B cell (primary cell): Measurements from ENCODE around the gene CTNNA3. TPM values are rescaled to one million over a fixed set of nuclear protein-coding genes. Genes with fewer than 3 reads are reported as not detected.

Experiments used
- ATAC-seq: fragments of 200-7000 bp; cut with Tn5 transposase; one replicate; pipeline ENCODE4 v1.10.0; 2021; ENCODE audit warnings: low read depth, mild to moderate bottlenecking, moderate number of reproducible peaks, moderate library complexity
- CTCF ChIA-PET: fragments of 350-600 bp; sonication (Branson Sonifier 250); formaldehyde crosslinking; loops from one replicate; lab custom pipeline; 2021; ENCODE audit warnings: antibody characterized with exemption, inconsistent platforms; lab: Charles Lee
- POLR2A ChIA-PET: fragments of 350-600 bp; sonication (Branson Sonifier 250); formaldehyde crosslinking; loops from one replicate; lab custom pipeline; 2021; ENCODE audit warnings: antibody characterized with exemption; lab: Charles Lee
- DNase-seq: peaks from one replicate; pipeline ENCODE4 v3.0.0; 2013
- H2AFZ ChIP-seq: 2 replicates; pipeline ENCODE4 v1.6.1; 2012; ENCODE audit warnings: mild to moderate bottlenecking, low read depth, low read length; ENCODE audit not compliant: insufficient read depth, poor library complexity, severe bottlenecking
- H3K27ac ChIP-seq, 2 donors: 1 replicate in 1 of 2; 2 replicates in 1 of 2; pipeline ENCODE4 v1.5.1; 2012 to 2013; ENCODE audit warnings: low read length in 2 of 2, mild to moderate bottlenecking in 2 of 2, moderate library complexity in 1 of 2
- H3K27me3 ChIP-seq, 4 experiments: fragments of 200-600 bp in 1 of 4; sonication (generic) in 1 of 4; replicated peaks in 1 of 4; 1 replicate in 2 of 4; 2 replicates in 2 of 4; pipeline versions ENCODE4 v1.6.1 to v1.7.0; 2013 to 2016; ENCODE audit warnings: low read length in 3 of 4, mild to moderate bottlenecking in 2 of 4, mixed read lengths in 1 of 4, moderate library complexity in 1 of 4; ENCODE audit not compliant: insufficient read depth in 4 of 4, control insufficient read depth in 3 of 4; ENCODE audit errors: control extremely low read depth in 1 of 4
- H3K36me3 ChIP-seq, 2 experiments: replicated peaks in 1 of 2; 1 replicate in 1 of 2; 2 replicates in 1 of 2; pipeline versions ENCODE4 v1.6.1 to v1.7.1; 2013; ENCODE audit warnings: low read length in 1 of 2; ENCODE audit not compliant: insufficient read depth in 2 of 2, control insufficient read depth in 1 of 2; ENCODE audit errors: control extremely low read depth in 1 of 2, extremely low read depth in 1 of 2
- H3K4me1 ChIP-seq, 2 donors: fragments of 200-600 bp in 1 of 2; sonication (generic) in 1 of 2; 1 replicate in 1 of 2; 2 replicates in 1 of 2; pipeline versions ENCODE4 v1.5.1 to v1.6.1; 2013 to 2017; ENCODE audit warnings: low read length in 2 of 2; ENCODE audit not compliant: control insufficient read depth in 2 of 2, insufficient read depth in 2 of 2
- H3K4me2 ChIP-seq: replicated peaks from 2 replicates; pipeline ENCODE3; 2012; ENCODE audit warnings: mild to moderate bottlenecking, low read depth, low read length; ENCODE audit not compliant: poor library complexity, severe bottlenecking
- H3K4me3 ChIP-seq, 5 experiments: fragments of 200-600 bp in 1 of 5; sonication (generic) in 1 of 5; 1 replicate in 3 of 5; 2 replicates in 2 of 5; pipeline versions ENCODE4 v1.5.1 to v1.7.0; 2011 to 2016; ENCODE audit warnings: low read length in 4 of 5, mild to moderate bottlenecking in 4 of 5, low read depth in 2 of 5, control low read depth in 1 of 5, moderate library complexity in 1 of 5; ENCODE audit not compliant: insufficient read depth in 1 of 5; ENCODE audit errors: control extremely low read depth in 1 of 5, extremely low read depth in 1 of 5
- H3K79me2 ChIP-seq: fragments of 200-600 bp; sonication (generic); one replicate; pipeline ENCODE4 v1.6.0; 2016; ENCODE audit warnings: low read length; ENCODE audit not compliant: control insufficient read depth, insufficient read depth
- H3K9ac ChIP-seq: fragments of 200-600 bp; sonication (generic); 2 replicates; pipeline ENCODE4 v1.6.1; 2017; ENCODE audit warnings: mild to moderate bottlenecking, low read length, moderate library complexity
- H3K9me3 ChIP-seq, 3 donors: one replicate each; pipeline versions ENCODE4 v1.6.1 to v1.7.1; 2013; ENCODE audit warnings: low read length in 2 of 3; ENCODE audit not compliant: control insufficient read depth in 2 of 3, insufficient read depth in 1 of 3; ENCODE audit errors: control extremely low read depth in 1 of 3
- H4K20me1 ChIP-seq: 2 replicates; pipeline ENCODE4 v1.6.0; 2012; ENCODE audit warnings: mild to moderate bottlenecking, low read length; ENCODE audit not compliant: insufficient read depth, control insufficient read depth, poor library complexity, severe bottlenecking
- H3K27ac Mint-ChIP-seq: one replicate; pipeline ENCODE4 v1.8.0; 2021; ENCODE audit warnings: mixed read lengths
- H3K27me3 Mint-ChIP-seq: one replicate; pipeline ENCODE4 v1.8.0; 2021; ENCODE audit warnings: mixed read lengths
- H3K4me1 Mint-ChIP-seq: one replicate; pipeline ENCODE4 v1.8.0; 2021; ENCODE audit warnings: mixed read lengths
- H3K4me3 Mint-ChIP-seq: one replicate; pipeline ENCODE4 v1.8.0; 2021; ENCODE audit warnings: mixed read lengths
- H3K9me3 Mint-ChIP-seq: one replicate; pipeline ENCODE4 v1.8.0; 2022; ENCODE audit warnings: mixed read lengths; ENCODE audit not compliant: insufficient read depth
- CTCF ChIP-seq: fragments of 200-600 bp; IDR thresholded peaks from one replicate; pipeline ENCODE4 v1.8.0; 2022; ENCODE audit warnings: antibody characterized with exemption, mild to moderate bottlenecking
- EZH2 ChIP-seq: IDR thresholded peaks from 2 replicates; pipeline ENCODE4 v1.6.1; 2012; ENCODE audit warnings: borderline replicate concordance, low read depth, mild to moderate bottlenecking, moderate library complexity, low read length; ENCODE audit not compliant: insufficient read depth, poor library complexity, severe bottlenecking
- WGBS: methylation state at CpG from one replicate; pipeline ENCODE4 v1.1.5; 2013; ENCODE audit warnings: missing lambda C conversion rate; ENCODE audit not compliant: insufficient coverage; 5-methylcytosine and 5-hydroxymethylcytosine counted together
- intact Hi-C: fragments of 100-400 bp; cut with micrococcal nuclease; formaldehyde crosslinking; loops from one replicate; pipeline ENCODE4 v1.10.0; 2022
- polyA plus RNA-seq: library from polyadenylated mRNA; depleted of rRNA; stranded (reverse); fragments of >200 nt; gene quantifications from 2 replicates; pipeline ENCODE4 v1.2.3, GENCODE V29; 2012
- total RNA-seq, 2 donors: library from RNA; stranded (reverse); fragments of 120-200 nt in 1 of 2; gene quantifications; 1 replicate in 1 of 2; 2 replicates in 1 of 2; pipeline versions ENCODE4 v1.2.3 to v1.2.4, GENCODE V29; 2013 to 2022

Gene CTNNA3
- total and polyA plus RNA-seq, 2 donors (not counting 1 experiment from before 2014, with no cell fraction given): 0.01 TPM; not detected in 1

GRCh38 chr10:65900271-65900670, 1795.7 kb downstream of the CTNNA3 start:
- no peaks in the 10 kb centered on the region for H3K4me1 Mint-ChIP-seq
- Histone ChIP-seq H3K9ac (no peak overlapping the region), H3K4me3 (no peak overlapping the region), H2AFZ (no peak overlapping the region), H3K27ac (no peak overlapping the region), H3K27me3 (no peaks in the 10 kb centered on the region), H4K20me1 (no peaks in the 10 kb centered on the region), H3K4me2 (no peak overlapping the region), H3K36me3 (no peaks in the 10 kb centered on the region), H3K4me1 (no peaks in the 10 kb centered on the region), H3K79me2 (no peaks in the 10 kb centered on the region), H3K9me3 (peaks cover 0 to 6% (median 0%) of the 10 kb centered on the region in 3 donors)
- intact Hi-C loops: no loop called here
- 95% methylated on average over 7 of the region's 7 CpGs for WGBS
- peaks cover 2% of the 10 kb centered on the region for H3K9me3 Mint-ChIP-seq
- no peak for TF ChIP-seq EZH2
- no peak for TF ChIP-seq CTCF
- H3K27ac Mint-ChIP-seq: no peak overlapping the region
- H3K27me3 Mint-ChIP-seq: no peaks in the 10 kb centered on the region
- no peak for DNase-seq
- CTCF ChIA-PET: no interaction called here
- no peak for ATAC-seq
- H3K4me3 Mint-ChIP-seq: no peak overlapping the region
- POLR2A ChIA-PET: no interaction called here

GRCh38 chr10:65898055-65898454, 1797.9 kb downstream of the CTNNA3 start:
- intact Hi-C loops: no loop called here
- Mint-ChIP-seq H3K4me3 (no peak overlapping the region), H3K27ac (no peak overlapping the region), H3K9me3 (no peaks in the 10 kb centered on the region), H3K27me3 (no peaks in the 10 kb centered on the region), H3K4me1 (no peaks in the 10 kb centered on the region)
- ATAC-seq: no peak
- Histone ChIP-seq H3K79me2 (no peaks in the 10 kb centered on the region), H3K27ac (no peak overlapping the region), H2AFZ (no peak overlapping the region), H3K9me3 (peaks cover 0 to 2% (median 0%) of the 10 kb centered on the region in 3 donors), H3K4me1 (no peaks in the 10 kb centered on the region), H4K20me1 (no peaks in the 10 kb centered on the region), H3K4me3 (no peak overlapping the region), H3K36me3 (no peaks in the 10 kb centered on the region), H3K9ac (no peak overlapping the region), H3K27me3 (no peaks in the 10 kb centered on the region), H3K4me2 (no peak overlapping the region)
- no peak for TF ChIP-seq EZH2
- no peak for TF ChIP-seq CTCF
- POLR2A ChIA-PET: no interaction called here
- no peak for DNase-seq
- no CpG with 5 or more reads among the region's 1 CpG for WGBS
- CTCF ChIA-PET: no interaction called here
